ENCODE results near the gene MRTFA. TPM values are rescaled to one million over a fixed set of nuclear protein-coding genes. Genes with fewer than 3 reads are reported as not detected.

MRTFA gene
- total RNA-seq, 1 experiment from 2014 or later = 28.0 TPM

- TF ChIP-seq FOSL1 (IDR thresholded peaks at IDR 0.05; ENCODE audit: low read depth) = no peak
Observed at GRCh38 chr22:40472051-40472450, 164.5 kb downstream of the MRTFA start (continued).

- H4K20me1 ChIP-seq (ENCODE audit: insufficient read depth) = no peaks in the 10 kb centered on the region
- POLR2A ChIA-PET = no interaction called here
- DNase-seq (ENCODE audit: low read depth, low spot score) = no peak
Observed at GRCh38 chr22:40469181-40469580, 167.3 kb downstream of the MRTFA start.

DNA sequence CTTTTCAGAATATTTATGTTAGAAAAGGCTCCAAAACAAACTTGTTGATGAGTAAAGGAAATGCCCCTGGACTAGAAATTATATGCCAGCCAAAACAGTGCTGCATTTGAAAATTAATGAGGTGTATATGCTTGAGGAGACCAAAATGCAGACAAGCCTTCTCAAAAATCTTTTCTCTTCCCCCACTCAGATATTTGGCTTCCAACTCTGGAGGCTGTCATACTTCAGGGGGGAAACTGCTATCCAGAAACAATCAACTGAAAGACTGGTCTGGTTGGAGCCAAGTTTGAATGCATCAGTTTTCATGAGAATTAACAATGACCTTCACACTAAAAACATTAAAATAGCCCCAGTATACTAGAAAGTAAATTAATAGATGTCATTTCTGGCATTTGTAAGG lies 167.9 kb downstream of the MRTFA start:
- intact Hi-C loops (cut with micrococcal nuclease) = no loop called here
- Histone ChIP-seq H3K9me2 (ENCODE audit: insufficient read depth) (no peaks in the 10 kb centered on the region), H3K9me3 (ENCODE audit: control insufficient read depth in 1 of 2, insufficient read depth in 1 of 2, low read depth in 1 of 2, low read length in 2 of 2) (no peaks in the 10 kb centered on the region), H3K9ac (ENCODE audit: low read length) (no peak overlapping the region), H4K20me1 (ENCODE audit: insufficient read depth) (no peaks in the 10 kb centered on the region), H3K4me3 (replicated peaks in 1 of 2; ENCODE audit: low read depth in 1 of 2, low read length in 2 of 2) (no peak overlapping the region), H2AFZ (ENCODE audit: low read depth, low read length, poor library complexity, severe bottlenecking) (no peak overlapping the region), H3K27me3 (ENCODE audit: insufficient read depth, low read length) (no peaks in the 10 kb centered on the region), H3K36me3 (ENCODE audit: control insufficient read depth in 1 of 2, insufficient read depth in 2 of 2, low read length in 2 of 2) (no peaks in the 10 kb centered on the region), H3K4me2 (ENCODE audit: low read length) (no peak overlapping the region), H3K79me2 (ENCODE audit: insufficient read depth, low read length) (no peaks in the 10 kb centered on the region; the same call in none of the 2 replicates), H3K4me1 (ENCODE audit: control insufficient read depth in 1 of 2, insufficient read depth in 2 of 2, low read length in 2 of 2) (no peaks in the 10 kb centered on the region), H3K27ac (ENCODE audit: low read depth, low read length) (no peak overlapping the region)
- CTCF ChIA-PET = no interaction called here
- TF ChIP-seq ELF1 (IDR thresholded peaks at IDR 0.05; ENCODE audit: borderline replicate concordance, low read depth) (no peak), EGR1 (IDR thresholded peaks at IDR 0.05; ENCODE audit: low read depth) (no peak)
- POLR2A ChIA-PET = no interaction called here
- DNase-seq (ENCODE audit: low read depth, low spot score) (no peak), ATAC-seq (no peak)
- RAD21 ChIA-PET (ENCODE audit: low non-redundant PET in 1 of 2, low total read pairs in 2 of 2, uncharacterized antibody in 2 of 2, unreplicated experiment in 2 of 2) = no interaction called here
- BruUV-seq (replicated peaks) = no TSS peak

More at GRCh38 chr22:40469181-40469580, 167.3 kb downstream of the MRTFA start:
- Histone ChIP-seq H3K36me3 (ENCODE audit: control insufficient read depth in 1 of 2, insufficient read depth in 2 of 2, low read length in 2 of 2) (no peaks in the 10 kb centered on the region), H3K79me2 (ENCODE audit: insufficient read depth, low read length) (no peaks in the 10 kb centered on the region; the same call in none of the 2 replicates), H3K4me3 (replicated peaks in 1 of 2; ENCODE audit: low read depth in 1 of 2, low read length in 2 of 2) (no peak overlapping the region), H3K4me2 (ENCODE audit: low read length) (no peak overlapping the region), H3K27ac (ENCODE audit: low read depth, low read length) (no peak overlapping the region), H3K9me3 (ENCODE audit: control insufficient read depth in 1 of 2, insufficient read depth in 1 of 2, low read depth in 1 of 2, low read length in 2 of 2) (no peaks in the 10 kb centered on the region), H3K27me3 (ENCODE audit: insufficient read depth, low read length) (no peaks in the 10 kb centered on the region), H3K9me2 (ENCODE audit: insufficient read depth) (no peaks in the 10 kb centered on the region), H3K4me1 (ENCODE audit: control insufficient read depth in 1 of 2, insufficient read depth in 2 of 2, low read length in 2 of 2) (no peaks in the 10 kb centered on the region), H2AFZ (ENCODE audit: low read depth, low read length, poor library complexity, severe bottlenecking) (no peak overlapping the region), H3K9ac (ENCODE audit: low read length) (no peak overlapping the region)
- TF ChIP-seq SP1 (IDR thresholded peaks at IDR 0.05; ENCODE audit: low read depth) = no peak
- RAD21 ChIA-PET (ENCODE audit: low non-redundant PET in 1 of 2, low total read pairs in 2 of 2, uncharacterized antibody in 2 of 2, unreplicated experiment in 2 of 2) = no interaction called here
- ATAC-seq = no peak
- no TSS peak for BruUV-seq (replicated peaks)
- CTCF ChIA-PET = no interaction called here
- intact Hi-C loops (cut with micrococcal nuclease) = no loop called here
